HCT116 (cell line): ENCODE measurements around the gene TCFL5. TPM values are rescaled to one million over a fixed set of nuclear protein-coding genes. Genes with fewer than 3 reads are reported as not detected.
A peak's percentile ranks its signal among the peaks of the same experiment; 100 is the strongest.

ENCODE experiments used
- ATAC-seq: fragments of 200-7000 bp; cut with Tn5 transposase; 2 replicates; pipeline ENCODE4 v1.9.1; 2020; ENCODE audit warnings: mild to moderate bottlenecking, moderate library complexity
- BruUV-seq: library from RNA; stranded (reverse); fragments of 400-500 nt; replicated peaks from 2 replicates; lab custom pipeline; 2021; lab: Mats Ljungman, UMichigan
- CTCF ChIA-PET: fragments of 300-600 bp; sonication (Branson Sonifier 250); formaldehyde crosslinking; loops from one replicate; lab custom pipeline; 2021; ENCODE audit warnings: antibody characterized with exemption; lab: Charles Lee
- POLR2A ChIA-PET: fragments of 300-600, 350-600 bp; sonication (Branson Sonifier 250); formaldehyde crosslinking; loops from one replicate; lab custom pipeline; 2021; ENCODE audit warnings: antibody characterized with exemption; lab: Charles Lee
- RAD21 ChIA-PET, 2 experiments: fragments of 300-600 bp; sonication (Branson Sonifier 250); formaldehyde crosslinking; loops; one replicate each; lab custom pipeline; 2023; ENCODE audit warnings: low total read pairs in 2 of 2; ENCODE audit not compliant: uncharacterized antibody in 2 of 2, unreplicated experiment in 2 of 2, low non-redundant PET in 1 of 2; lab: Charles Lee
- DNase-seq: peaks from one replicate; pipeline ENCODE4 v3.0.0-alpha.2; 2010; ENCODE audit warnings: low read depth, low spot score
- H2AFZ ChIP-seq: fragments of 200-600 bp; shearing (Covaris generic), sonication (generic); 2 replicates; pipeline ENCODE4 v1.6.1; 2017; ENCODE audit warnings: low read depth, mixed run types, mixed read lengths, antibody characterized with exemption, low read length; ENCODE audit not compliant: poor library complexity, severe bottlenecking
- H3K27ac ChIP-seq: 2 replicates; pipeline ENCODE4 v1.5.1; 2012; ENCODE audit warnings: low read depth, low read length
- H3K27me3 ChIP-seq: fragments of 200-600 bp; sonication (generic); 2 replicates; pipeline ENCODE4 v1.6.1; 2016; ENCODE audit warnings: mixed run types, low read length, mixed read lengths; ENCODE audit not compliant: insufficient read depth
- H3K36me3 ChIP-seq, 2 experiments: fragments of 200-500 bp in 1 of 2; fragments of 200-600 bp in 1 of 2; sonication (Bioruptor generic) in 1 of 2; sonication (generic) in 1 of 2; 2 replicates each; pipeline versions ENCODE4 v1.5.1 to v1.6.1; 2014 to 2016; ENCODE audit warnings: low read length in 2 of 2, inconsistent platforms in 1 of 2, mixed read lengths in 1 of 2, mixed run types in 1 of 2; ENCODE audit not compliant: insufficient read depth in 2 of 2, control insufficient read depth in 1 of 2
- H3K4me1 ChIP-seq, 2 experiments: fragments of 200-600 bp in 1 of 2; sonication (generic) in 1 of 2; 2 replicates each; pipeline versions ENCODE4 v1.5.1 to v1.6.1; 2012 to 2017; ENCODE audit warnings: low read length in 2 of 2, inconsistent platforms in 1 of 2, mild to moderate bottlenecking in 1 of 2, mixed read lengths in 1 of 2, mixed run types in 1 of 2, moderate library complexity in 1 of 2; ENCODE audit not compliant: insufficient read depth in 2 of 2, control insufficient read depth in 1 of 2
- H3K4me2 ChIP-seq: fragments of 200-600 bp; sonication (generic); 2 replicates; pipeline ENCODE4 v1.6.1; 2017; ENCODE audit warnings: mixed run types, low read length, mixed read lengths
- H3K4me3 ChIP-seq, 2 experiments: fragments of 200-600 bp in 1 of 2; sonication (generic) in 1 of 2; replicated peaks in 1 of 2; 2 replicates each; pipeline ENCODE4 v1.5.1; 2011 to 2016; ENCODE audit warnings: low read length in 2 of 2, control low read depth in 1 of 2, low read depth in 1 of 2, mild to moderate bottlenecking in 1 of 2, mixed read lengths in 1 of 2, mixed run types in 1 of 2
- H3K79me2 ChIP-seq: fragments of 200-600 bp; sonication (generic); 2 replicates; pipeline ENCODE4 v1.6.1; 2017; ENCODE audit warnings: mild to moderate bottlenecking, mixed run types, low read length, moderate library complexity, mixed read lengths; ENCODE audit not compliant: insufficient read depth
- H3K9ac ChIP-seq: fragments of 200-600 bp; sonication (generic); 2 replicates; pipeline ENCODE4 v1.6.1; 2016; ENCODE audit warnings: low read length, mixed read lengths
- H3K9me2 ChIP-seq: fragments of 200-600 bp; sonication (generic), shearing (Covaris generic); 2 replicates; pipeline ENCODE4 v1.6.1; 2017; ENCODE audit warnings: mixed run types, mild to moderate bottlenecking, moderate library complexity; ENCODE audit not compliant: insufficient read depth
- H3K9me3 ChIP-seq, 2 experiments: fragments of 200-500 bp in 1 of 2; fragments of 200-600 bp in 1 of 2; sonication (Bioruptor generic) in 1 of 2; sonication (generic) in 1 of 2; 2 replicates each; pipeline ENCODE4 v1.6.1; 2014 to 2017; ENCODE audit warnings: low read length in 2 of 2, mixed read lengths in 2 of 2, inconsistent platforms in 1 of 2, low read depth in 1 of 2, mild to moderate bottlenecking in 1 of 2, mixed run types in 1 of 2, moderate library complexity in 1 of 2; ENCODE audit not compliant: control insufficient read depth in 1 of 2, insufficient read depth in 1 of 2
- H4K20me1 ChIP-seq: fragments of 200-600 bp; sonication (generic), shearing (Covaris generic); 2 replicates; pipeline ENCODE4 v1.6.1; 2017; ENCODE audit warnings: mixed run types, mild to moderate bottlenecking, moderate library complexity; ENCODE audit not compliant: insufficient read depth
- CBX3 ChIP-seq: IDR thresholded peaks from 2 replicates; pipeline ENCODE4 v1.6.1; 2012; ENCODE audit warnings: low read depth
- EGR1 ChIP-seq: IDR thresholded peaks from 2 replicates; pipeline ENCODE4 v1.6.1; 2012; ENCODE audit warnings: low read depth
- ELF1 ChIP-seq: IDR thresholded peaks from 2 replicates; pipeline ENCODE4 v1.6.1; 2012; ENCODE audit warnings: low read depth, borderline replicate concordance
- EZH2 ChIP-seq: fragments of 200-600 bp; sonication (generic); IDR thresholded peaks from 2 replicates; pipeline ENCODE4 v1.6.1; 2017; ENCODE audit warnings: antibody characterized with exemption, mixed run types
- EZH2phosphoT487 ChIP-seq: fragments of 200-600 bp; IDR thresholded peaks from 2 replicates; pipeline ENCODE4 v1.6.1; 2018; ENCODE audit warnings: antibody characterized with exemption, borderline replicate concordance
- FOSL1 ChIP-seq: IDR thresholded peaks from 2 replicates; pipeline ENCODE4 v1.6.1; 2012; ENCODE audit warnings: low read depth
- JUND ChIP-seq: IDR thresholded peaks from 2 replicates; pipeline ENCODE4 v1.6.1; 2012
- POLR2A ChIP-seq: IDR thresholded peaks from 2 replicates; pipeline ENCODE4 v1.7.0; 2011; ENCODE audit warnings: borderline replicate concordance; ENCODE audit not compliant: insufficient read depth, insufficient read length; ENCODE audit errors: extremely low read depth
- RAD21 ChIP-seq: IDR thresholded peaks from 2 replicates; pipeline ENCODE4 v1.6.1; 2012; ENCODE audit warnings: low read depth, mild to moderate bottlenecking
- SIN3A ChIP-seq: IDR thresholded peaks from 2 replicates; pipeline ENCODE4 v1.6.1; 2012; ENCODE audit warnings: low read depth
- TCF7L2 ChIP-seq: IDR thresholded peaks from 2 replicates; pipeline ENCODE4 v1.7.0; 2011; ENCODE audit warnings: borderline replicate concordance, inconsistent platforms; ENCODE audit not compliant: insufficient read depth, insufficient read length; ENCODE audit errors: extremely low read depth
- ZFX ChIP-seq: fragments of 450-650 bp; IDR thresholded peaks from 2 replicates; pipeline ENCODE4 v1.6.1; 2017
- ZNF274 ChIP-seq: fragments of 200-500 bp; sonication (Bioruptor generic); IDR thresholded peaks from 2 replicates; pipeline ENCODE4 v1.6.1; 2014; ENCODE audit warnings: mild to moderate bottlenecking, low read depth, low read length, inconsistent platforms
- intact Hi-C: fragments of 100-400 bp; cut with micrococcal nuclease; formaldehyde crosslinking; loops from 2 replicates; pipeline ENCODE4 v1.10.0; 2022
- total RNA-seq: library from RNA; stranded (reverse); gene quantifications from one replicate; pipeline ENCODE4 v1.2.1, GENCODE V29; 2021; ENCODE audit not compliant: unreplicated experiment
- TF ChIP-seq, protein P1 (sequence below), 3 experiments: fragments of 200-600 bp in 1 of 3; sonication (generic) in 1 of 3; IDR thresholded peaks in 2 of 3; conservative IDR thresholded peaks in 1 of 3; 2 replicates each; pipeline ENCODE4 v1.5.1; 2012 to 2017; ENCODE audit warnings: low read depth in 2 of 3, low read length in 2 of 3, antibody characterized with exemption in 1 of 3, borderline replicate concordance in 1 of 3, control low read depth in 1 of 3, mild to moderate bottlenecking in 1 of 3, mixed read lengths in 1 of 3, mixed run types in 1 of 3, moderate library complexity in 1 of 3; ENCODE audit not compliant: insufficient read depth in 1 of 3
- TF ChIP-seq, protein P2 (sequence below): IDR thresholded peaks from 2 replicates; pipeline ENCODE4 v1.6.1; 2011; ENCODE audit warnings: mild to moderate bottlenecking, low read length, moderate library complexity; ENCODE audit not compliant: insufficient replicate concordance; ENCODE audit errors: extremely low read depth
- TF ChIP-seq, protein P3 (sequence below): IDR thresholded peaks from 2 replicates; pipeline ENCODE4 v1.6.1; 2012
- TF ChIP-seq, protein P4 (sequence below): IDR thresholded peaks from 2 replicates; pipeline ENCODE4 v1.6.1; 2012

The TCFL5 gene
- total RNA-seq, 1 experiment from 2014 or later, result 20.4 TPM

DNA sequence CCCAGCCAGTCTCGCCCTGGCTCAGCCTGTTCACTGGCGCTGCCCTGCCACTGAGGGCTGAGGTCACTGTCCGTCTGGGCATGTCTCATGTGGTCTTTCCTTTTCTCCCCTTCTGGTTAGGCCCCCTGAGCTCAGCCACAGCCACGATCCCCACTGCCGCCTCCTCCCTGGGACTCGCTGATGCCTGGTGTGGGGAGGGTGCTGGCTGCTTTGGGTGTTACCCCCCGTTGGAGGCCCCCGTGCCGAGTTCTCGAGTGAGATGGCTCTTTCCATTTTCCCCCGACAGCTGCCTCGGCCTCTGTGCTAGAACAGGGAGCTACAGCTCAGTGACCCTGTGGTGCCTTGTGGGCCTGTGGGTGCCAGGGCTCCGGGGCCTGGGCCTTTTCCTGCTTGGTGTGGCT, 14.9 kb upstream of the TCFL5 start:
- H2AFZ ChIP-seq, result no peak overlapping the region

More for the DNA sequence above, 14.9 kb upstream of the TCFL5 start:
- H4K20me1 ChIP-seq, result no peaks in the 10 kb centered on the region
- H3K4me2 ChIP-seq, result no peak overlapping the region
- RAD21 ChIA-PET, result no interaction called here
- H3K4me1 ChIP-seq, result peaks cover 13 to 26% of the 10 kb centered on the region in 2 experiments
- intact Hi-C loops, result no loop called here
- POLR2A ChIA-PET, result no interaction called here
- no peak overlapping the region for H3K4me3 ChIP-seq
- CTCF ChIA-PET, result interaction anchor here (1.1 to 1.5 kb wide), 3 partner anchors 10 to 96 kb away, joined by 3 to 5 read pairs (median 4); no protein-coding TSS in a partner anchor
- DNase-seq (no peak), ATAC-seq (no peak)
- H3K9me3 ChIP-seq, result no peaks in the 10 kb centered on the region
- BruUV-seq, result no TSS peak
- no peaks in the 10 kb centered on the region for H3K36me3 ChIP-seq
- no peaks in the 10 kb centered on the region for H3K79me2 ChIP-seq
- no peaks in the 10 kb centered on the region for H3K9me2 ChIP-seq
- H3K27ac ChIP-seq, result peak overlapping the region; percentile 13; the same call in 1 of the 2 replicates
- H3K27me3 ChIP-seq, result no peaks in the 10 kb centered on the region
- no peak overlapping the region for H3K9ac ChIP-seq
- TF ChIP-seq, protein P1, sequence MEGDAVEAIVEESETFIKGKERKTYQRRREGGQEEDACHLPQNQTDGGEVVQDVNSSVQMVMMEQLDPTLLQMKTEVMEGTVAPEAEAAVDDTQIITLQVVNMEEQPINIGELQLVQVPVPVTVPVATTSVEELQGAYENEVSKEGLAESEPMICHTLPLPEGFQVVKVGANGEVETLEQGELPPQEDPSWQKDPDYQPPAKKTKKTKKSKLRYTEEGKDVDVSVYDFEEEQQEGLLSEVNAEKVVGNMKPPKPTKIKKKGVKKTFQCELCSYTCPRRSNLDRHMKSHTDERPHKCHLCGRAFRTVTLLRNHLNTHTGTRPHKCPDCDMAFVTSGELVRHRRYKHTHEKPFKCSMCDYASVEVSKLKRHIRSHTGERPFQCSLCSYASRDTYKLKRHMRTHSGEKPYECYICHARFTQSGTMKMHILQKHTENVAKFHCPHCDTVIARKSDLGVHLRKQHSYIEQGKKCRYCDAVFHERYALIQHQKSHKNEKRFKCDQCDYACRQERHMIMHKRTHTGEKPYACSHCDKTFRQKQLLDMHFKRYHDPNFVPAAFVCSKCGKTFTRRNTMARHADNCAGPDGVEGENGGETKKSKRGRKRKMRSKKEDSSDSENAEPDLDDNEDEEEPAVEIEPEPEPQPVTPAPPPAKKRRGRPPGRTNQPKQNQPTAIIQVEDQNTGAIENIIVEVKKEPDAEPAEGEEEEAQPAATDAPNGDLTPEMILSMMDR (IDR thresholded peaks at IDR 0.05 in 2 of 3, conservative IDR thresholded peaks at IDR 0.05 in 1 of 3; ENCODE audit: borderline replicate concordance in 1 of 3, insufficient read depth in 1 of 3, low read depth in 2 of 3, low read length in 2 of 3), result no peak
- TF ChIP-seq EGR1, result no peak
- TF ChIP-seq SIN3A, result no peak
- no peak for TF ChIP-seq ELF1
- TF ChIP-seq EZH2phosphoT487, result no peak
- TF ChIP-seq CBX3, result no peak
- TF ChIP-seq ZNF274, result no peak
- TF ChIP-seq FOSL1, result no peak
- TF ChIP-seq TCF7L2, result no peak
- TF ChIP-seq RAD21, result no peak
- no peak for TF ChIP-seq EZH2
- TF ChIP-seq, protein P2, sequence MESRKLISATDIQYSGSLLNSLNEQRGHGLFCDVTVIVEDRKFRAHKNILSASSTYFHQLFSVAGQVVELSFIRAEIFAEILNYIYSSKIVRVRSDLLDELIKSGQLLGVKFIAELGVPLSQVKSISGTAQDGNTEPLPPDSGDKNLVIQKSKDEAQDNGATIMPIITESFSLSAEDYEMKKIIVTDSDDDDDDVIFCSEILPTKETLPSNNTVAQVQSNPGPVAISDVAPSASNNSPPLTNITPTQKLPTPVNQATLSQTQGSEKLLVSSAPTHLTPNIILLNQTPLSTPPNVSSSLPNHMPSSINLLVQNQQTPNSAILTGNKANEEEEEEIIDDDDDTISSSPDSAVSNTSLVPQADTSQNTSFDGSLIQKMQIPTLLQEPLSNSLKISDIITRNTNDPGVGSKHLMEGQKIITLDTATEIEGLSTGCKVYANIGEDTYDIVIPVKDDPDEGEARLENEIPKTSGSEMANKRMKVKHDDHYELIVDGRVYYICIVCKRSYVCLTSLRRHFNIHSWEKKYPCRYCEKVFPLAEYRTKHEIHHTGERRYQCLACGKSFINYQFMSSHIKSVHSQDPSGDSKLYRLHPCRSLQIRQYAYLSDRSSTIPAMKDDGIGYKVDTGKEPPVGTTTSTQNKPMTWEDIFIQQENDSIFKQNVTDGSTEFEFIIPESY, result no peak
- TF ChIP-seq, protein P3, sequence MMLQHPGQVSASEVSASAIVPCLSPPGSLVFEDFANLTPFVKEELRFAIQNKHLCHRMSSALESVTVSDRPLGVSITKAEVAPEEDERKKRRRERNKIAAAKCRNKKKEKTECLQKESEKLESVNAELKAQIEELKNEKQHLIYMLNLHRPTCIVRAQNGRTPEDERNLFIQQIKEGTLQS, result no peak
- no peak for TF ChIP-seq POLR2A
- no peak for TF ChIP-seq ZFX
- no peak for TF ChIP-seq JUND
- TF ChIP-seq, protein P4, sequence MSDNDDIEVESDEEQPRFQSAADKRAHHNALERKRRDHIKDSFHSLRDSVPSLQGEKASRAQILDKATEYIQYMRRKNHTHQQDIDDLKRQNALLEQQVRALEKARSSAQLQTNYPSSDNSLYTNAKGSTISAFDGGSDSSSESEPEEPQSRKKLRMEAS, result no peak
